Measurements from ENCODE around the gene DNAH2.

DNA sequence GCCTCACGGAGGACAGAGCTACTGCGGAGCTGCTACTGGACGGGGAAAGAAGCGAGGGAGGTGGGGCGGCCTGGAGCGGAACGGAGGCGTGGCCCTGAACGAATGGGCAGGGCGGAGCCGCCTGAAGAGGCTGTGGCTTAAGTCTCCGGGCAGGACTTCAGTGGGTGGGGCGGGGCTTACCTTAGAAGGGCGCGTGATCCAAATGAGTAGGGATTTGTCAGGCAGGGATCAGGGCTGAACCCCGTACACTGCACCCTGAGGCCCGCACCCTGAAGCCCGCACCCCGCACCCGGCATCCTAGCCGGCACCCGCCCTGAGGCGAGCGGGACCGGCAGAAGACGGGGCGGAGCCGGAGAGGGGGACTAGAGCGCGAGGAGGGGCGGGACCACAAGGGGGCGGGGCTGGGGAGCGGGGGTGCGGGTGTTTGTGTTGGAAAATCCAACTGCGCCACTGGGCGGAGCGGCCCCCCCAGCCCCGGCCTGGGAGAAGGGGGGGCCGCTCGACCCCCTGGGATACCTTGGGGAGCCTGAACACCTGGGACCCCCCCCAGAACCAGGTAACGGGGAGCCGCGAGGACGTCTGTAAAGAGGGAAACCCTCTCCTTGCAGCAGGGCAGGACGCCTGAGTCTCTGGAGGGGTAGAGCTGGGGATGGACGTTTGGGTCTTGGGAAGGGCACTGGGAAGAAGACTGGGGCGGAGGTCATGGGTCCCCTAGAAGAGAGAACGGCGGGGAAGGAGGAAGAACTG lies 116.4 kb downstream of the DNAH2 start, which contains the start of gene KDM6B:
- TF ChIP-seq, protein P1, sequence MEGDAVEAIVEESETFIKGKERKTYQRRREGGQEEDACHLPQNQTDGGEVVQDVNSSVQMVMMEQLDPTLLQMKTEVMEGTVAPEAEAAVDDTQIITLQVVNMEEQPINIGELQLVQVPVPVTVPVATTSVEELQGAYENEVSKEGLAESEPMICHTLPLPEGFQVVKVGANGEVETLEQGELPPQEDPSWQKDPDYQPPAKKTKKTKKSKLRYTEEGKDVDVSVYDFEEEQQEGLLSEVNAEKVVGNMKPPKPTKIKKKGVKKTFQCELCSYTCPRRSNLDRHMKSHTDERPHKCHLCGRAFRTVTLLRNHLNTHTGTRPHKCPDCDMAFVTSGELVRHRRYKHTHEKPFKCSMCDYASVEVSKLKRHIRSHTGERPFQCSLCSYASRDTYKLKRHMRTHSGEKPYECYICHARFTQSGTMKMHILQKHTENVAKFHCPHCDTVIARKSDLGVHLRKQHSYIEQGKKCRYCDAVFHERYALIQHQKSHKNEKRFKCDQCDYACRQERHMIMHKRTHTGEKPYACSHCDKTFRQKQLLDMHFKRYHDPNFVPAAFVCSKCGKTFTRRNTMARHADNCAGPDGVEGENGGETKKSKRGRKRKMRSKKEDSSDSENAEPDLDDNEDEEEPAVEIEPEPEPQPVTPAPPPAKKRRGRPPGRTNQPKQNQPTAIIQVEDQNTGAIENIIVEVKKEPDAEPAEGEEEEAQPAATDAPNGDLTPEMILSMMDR (IDR thresholded peaks at IDR 0.05): no peak
- TF ChIP-seq, protein P2, sequence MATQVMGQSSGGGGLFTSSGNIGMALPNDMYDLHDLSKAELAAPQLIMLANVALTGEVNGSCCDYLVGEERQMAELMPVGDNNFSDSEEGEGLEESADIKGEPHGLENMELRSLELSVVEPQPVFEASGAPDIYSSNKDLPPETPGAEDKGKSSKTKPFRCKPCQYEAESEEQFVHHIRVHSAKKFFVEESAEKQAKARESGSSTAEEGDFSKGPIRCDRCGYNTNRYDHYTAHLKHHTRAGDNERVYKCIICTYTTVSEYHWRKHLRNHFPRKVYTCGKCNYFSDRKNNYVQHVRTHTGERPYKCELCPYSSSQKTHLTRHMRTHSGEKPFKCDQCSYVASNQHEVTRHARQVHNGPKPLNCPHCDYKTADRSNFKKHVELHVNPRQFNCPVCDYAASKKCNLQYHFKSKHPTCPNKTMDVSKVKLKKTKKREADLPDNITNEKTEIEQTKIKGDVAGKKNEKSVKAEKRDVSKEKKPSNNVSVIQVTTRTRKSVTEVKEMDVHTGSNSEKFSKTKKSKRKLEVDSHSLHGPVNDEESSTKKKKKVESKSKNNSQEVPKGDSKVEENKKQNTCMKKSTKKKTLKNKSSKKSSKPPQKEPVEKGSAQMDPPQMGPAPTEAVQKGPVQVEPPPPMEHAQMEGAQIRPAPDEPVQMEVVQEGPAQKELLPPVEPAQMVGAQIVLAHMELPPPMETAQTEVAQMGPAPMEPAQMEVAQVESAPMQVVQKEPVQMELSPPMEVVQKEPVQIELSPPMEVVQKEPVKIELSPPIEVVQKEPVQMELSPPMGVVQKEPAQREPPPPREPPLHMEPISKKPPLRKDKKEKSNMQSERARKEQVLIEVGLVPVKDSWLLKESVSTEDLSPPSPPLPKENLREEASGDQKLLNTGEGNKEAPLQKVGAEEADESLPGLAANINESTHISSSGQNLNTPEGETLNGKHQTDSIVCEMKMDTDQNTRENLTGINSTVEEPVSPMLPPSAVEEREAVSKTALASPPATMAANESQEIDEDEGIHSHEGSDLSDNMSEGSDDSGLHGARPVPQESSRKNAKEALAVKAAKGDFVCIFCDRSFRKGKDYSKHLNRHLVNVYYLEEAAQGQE (IDR thresholded peaks at IDR 0.05; ENCODE audit: insufficient read depth in 1 of 2, low read depth in 2 of 2, low read length in 1 of 2): no peak
- no peak for TF ChIP-seq POLR2AphosphoS5 (IDR thresholded peaks at IDR 0.05; ENCODE audit: low read depth, low read length)
- no peak for TF ChIP-seq TCF7L2 (IDR thresholded peaks at IDR 0.05; ENCODE audit: low read depth, low read length)
